Activated CD8-positive, alpha-beta T cell treated with anti-CD3 and anti-CD28 coated beads, Interleukin-2, amount 10 ng/mL, durations not matched to agents 7 days and 5 days (primary cell): ENCODE data around the gene PPP1R36. TPM values are rescaled to one million over a fixed set of nuclear protein-coding genes. Genes with fewer than 3 reads are reported as not detected.
"Not testable (repeated sequence)": the region's sequence is repeated elsewhere in the genome, so short reads cannot be mapped to it uniquely, and the experiment has no call there.

ENCODE experiments used
- ATAC-seq: fragments of 150-1000 bp; cut with Tn5 transposase; one replicate; pipeline ENCODE4 v1.10.0; 2021; ENCODE audit warnings: moderate library complexity
- CTCF ChIA-PET: fragments of 350-600 bp; sonication (Branson Sonifier 250); formaldehyde crosslinking; loops from one replicate; lab custom pipeline; 2021; ENCODE audit warnings: antibody characterized with exemption; lab: Charles Lee
- POLR2A ChIA-PET: fragments of 350-600 bp; sonication (Branson Sonifier 250); formaldehyde crosslinking; loops from one replicate; lab custom pipeline; 2021; ENCODE audit warnings: antibody characterized with exemption; lab: Charles Lee
- DNase-seq: peaks from one replicate; pipeline ENCODE4 v3.0.0-alpha.2; 2020
- H3K27ac Mint-ChIP-seq: one replicate; pipeline ENCODE4 v1.8.0; 2021; ENCODE audit warnings: mild to moderate bottlenecking, mixed read lengths
- H3K27me3 Mint-ChIP-seq: one replicate; pipeline ENCODE4 v1.8.0; 2021; ENCODE audit warnings: low read depth, mixed read lengths
- H3K36me3 Mint-ChIP-seq: one replicate; pipeline ENCODE4 v1.8.0; 2021; ENCODE audit warnings: low read depth, mixed read lengths
- H3K4me1 Mint-ChIP-seq: one replicate; pipeline ENCODE4 v1.8.0; 2021; ENCODE audit warnings: low read depth, mixed read lengths
- H3K4me3 Mint-ChIP-seq: one replicate; pipeline ENCODE4 v1.8.0; 2021; ENCODE audit warnings: mild to moderate bottlenecking, mixed read lengths
- H3K9me3 Mint-ChIP-seq: one replicate; pipeline ENCODE4 v1.8.0; 2022; ENCODE audit warnings: mixed read lengths; ENCODE audit not compliant: insufficient read depth
- total RNA-seq, 2 experiments: library from RNA; stranded (reverse); gene quantifications; one replicate each; pipeline ENCODE4 v1.2.3, GENCODE V29; 2021

The PPP1R36 gene
- total RNA-seq, 2 experiments from 2014 or later: 0.21 to 0.47 TPM

GRCh38 chr14:64544607-64545312 lies 5.0 kb upstream of the PPP1R36 start:
- Mint-ChIP-seq H3K27ac (no peak overlapping the region), H3K4me3 (no peak overlapping the region), H3K9me3 (no peaks in the 10 kb centered on the region), H3K36me3 (peaks cover 21% of the 10 kb centered on the region), H3K4me1 (peaks cover 36% of the 10 kb centered on the region), H3K27me3 (peaks cover 50% of the 10 kb centered on the region)
- ChIA-PET CTCF (interaction anchor here (0.7 to 1.3 kb wide), 2 partner anchors 9 to 366 kb away, joined by 3 read pairs; no protein-coding TSS in a partner anchor), POLR2A (no interaction called here)
- ATAC-seq: no peak
- DNase-seq: no peak

- Mint-ChIP-seq H3K4me1 (peaks cover 14% of the 10 kb centered on the region), H3K9me3 (no peaks in the 10 kb centered on the region), H3K27ac (no peak overlapping the region), H3K4me3 (peak overlapping the region; percentile 41), H3K27me3 (peaks cover 44% of the 10 kb centered on the region), H3K36me3 (no peaks in the 10 kb centered on the region)
- no peak for DNase-seq
- no peak for ATAC-seq
- POLR2A ChIA-PET: no interaction called here
- CTCF ChIA-PET: no interaction called here
Observed at GRCh38 chr14:64549016-64549415, 745 bp upstream of the PPP1R36 start.

- DNase-seq (no peak), ATAC-seq (no peak)
- POLR2A ChIA-PET: interaction anchor here (1.2 kb wide), 1 partner anchor 11 kb away, joined by 4 read pairs; the partner anchor contains the start of gene HSPA2
- CTCF ChIA-PET: interaction anchor here (1.2 to 1.5 kb wide), 3 partner anchors 86 to 341 kb away, joined by 3 to 4 read pairs (median 3); no protein-coding TSS in a partner anchor
- H3K4me3 Mint-ChIP-seq: peak overlapping the region; percentile 48
- peaks cover 46% of the 10 kb centered on the region for H3K27me3 Mint-ChIP-seq
- no peaks in the 10 kb centered on the region for H3K9me3 Mint-ChIP-seq
- peak overlapping the region; percentile 45 for H3K27ac Mint-ChIP-seq
- peaks cover 14% of the 10 kb centered on the region for H3K4me1 Mint-ChIP-seq
- no peaks in the 10 kb centered on the region for H3K36me3 Mint-ChIP-seq
Observed at GRCh38 chr14:64550621-64551333, 1.0 kb downstream of the PPP1R36 start.

GRCh38 chr14:64554556-64554955 lies 4.8 kb downstream of the PPP1R36 start:
- ATAC-seq (no peak), DNase-seq (no peak)
- Mint-ChIP-seq H3K4me1 (peaks cover 8% of the 10 kb centered on the region), H3K4me3 (no peak overlapping the region), H3K27me3 (peaks cover 37% of the 10 kb centered on the region), H3K9me3 (no peaks in the 10 kb centered on the region), H3K27ac (no peak overlapping the region), H3K36me3 (no peaks in the 10 kb centered on the region)
- ChIA-PET CTCF (interaction anchor here (1.4 to 2.1 kb wide), 3 partner anchors 12 to 44 kb away, joined by 3 to 7 read pairs (median 5); partner anchors contain the start of gene HSPA2), POLR2A (no interaction called here)

- no peak overlapping the region for H3K4me3 Mint-ChIP-seq
- H3K27me3 Mint-ChIP-seq: peaks cover 24% of the 10 kb centered on the region
- no peak for DNase-seq
- ChIA-PET CTCF (no interaction called here), POLR2A (interaction anchor here (0.6 kb wide), 1 partner anchor 67 kb away, joined by 3 read pairs; no protein-coding TSS in a partner anchor)
- H3K9me3 Mint-ChIP-seq: no peaks in the 10 kb centered on the region
- peaks cover 13% of the 10 kb centered on the region for H3K4me1 Mint-ChIP-seq
- H3K36me3 Mint-ChIP-seq: no peaks in the 10 kb centered on the region
- no peak for ATAC-seq
- no peak overlapping the region for H3K27ac Mint-ChIP-seq
Observed at GRCh38 chr14:64556526-64556925, 6.8 kb downstream of the PPP1R36 start.

- H3K4me3 Mint-ChIP-seq, H3K27ac Mint-ChIP-seq, POLR2A ChIA-PET, CTCF ChIA-PET, H3K36me3 Mint-ChIP-seq, DNase-seq, ATAC-seq, H3K9me3 Mint-ChIP-seq: not testable (repeated sequence)
- Mint-ChIP-seq H3K27me3 (peaks cover 14% of the 10 kb centered on the region), H3K4me1 (peaks cover 16% of the 10 kb centered on the region)
Observed at GRCh38 chr14:64558216-64558615, 8.5 kb downstream of the PPP1R36 start.

- Mint-ChIP-seq H3K27ac (no peak overlapping the region), H3K27me3 (peaks cover 13% of the 10 kb centered on the region), H3K4me3 (no peak overlapping the region), H3K9me3 (no peaks in the 10 kb centered on the region), H3K36me3 (no peaks in the 10 kb centered on the region), H3K4me1 (peaks cover 16% of the 10 kb centered on the region)
- DNase-seq (no peak), ATAC-seq (no peak)
- ChIA-PET CTCF (interaction anchor here (1.2 kb wide), 1 partner anchor 319 kb away, joined by 3 read pairs; no protein-coding TSS in a partner anchor), POLR2A (no interaction called here)
Observed at GRCh38 chr14:64561631-64562030, 11.9 kb downstream of the PPP1R36 start.

GRCh38 chr14:64562436-64562835 lies 12.7 kb downstream of the PPP1R36 start:
- H3K4me3 Mint-ChIP-seq: no peak overlapping the region
- peaks cover 16% of the 10 kb centered on the region for H3K4me1 Mint-ChIP-seq
- H3K36me3 Mint-ChIP-seq: no peaks in the 10 kb centered on the region
- H3K27me3 Mint-ChIP-seq: peaks cover 13% of the 10 kb centered on the region
- ChIA-PET POLR2A (no interaction called here), CTCF (no interaction called here)
- H3K27ac Mint-ChIP-seq: no peak overlapping the region
- DNase-seq (no peak), ATAC-seq (no peak)
- H3K9me3 Mint-ChIP-seq: no peaks in the 10 kb centered on the region

GRCh38 chr14:64563696-64564095 lies 13.9 kb downstream of the PPP1R36 start:
- no peaks in the 10 kb centered on the region for H3K36me3 Mint-ChIP-seq
- peaks cover 13% of the 10 kb centered on the region for H3K27me3 Mint-ChIP-seq
- H3K4me3 Mint-ChIP-seq: no peak overlapping the region
- ChIA-PET POLR2A (no interaction called here), CTCF (no interaction called here)
- no peak for DNase-seq
- H3K9me3 Mint-ChIP-seq: no peaks in the 10 kb centered on the region
- H3K4me1 Mint-ChIP-seq: peaks cover 16% of the 10 kb centered on the region
- H3K27ac Mint-ChIP-seq: no peak overlapping the region
- no peak for ATAC-seq

GRCh38 chr14:64566651-64567122 lies 16.9 kb downstream of the PPP1R36 start:
- POLR2A ChIA-PET: interaction anchor here (0.6 kb wide), 1 partner anchor 23 kb away, joined by 3 read pairs; no protein-coding TSS in a partner anchor

GRCh38 chr14:64569138-64569631 lies 19.4 kb downstream of the PPP1R36 start:
- no peak for DNase-seq
- no peak overlapping the region for H3K27ac Mint-ChIP-seq
- no peaks in the 10 kb centered on the region for H3K36me3 Mint-ChIP-seq
- H3K4me3 Mint-ChIP-seq: no peak overlapping the region
- H3K9me3 Mint-ChIP-seq: no peaks in the 10 kb centered on the region
- ATAC-seq: no peak
- peaks cover 10% of the 10 kb centered on the region for H3K27me3 Mint-ChIP-seq
- POLR2A ChIA-PET: no interaction called here
- H3K4me1 Mint-ChIP-seq: no peaks in the 10 kb centered on the region
- CTCF ChIA-PET: no interaction called here

More at GRCh38 chr14:64566651-64567122, 16.9 kb downstream of the PPP1R36 start:
- no peak for DNase-seq
- Mint-ChIP-seq H3K4me3 (no peak overlapping the region), H3K27ac (no peak overlapping the region), H3K4me1 (peaks cover 1% of the 10 kb centered on the region), H3K9me3 (no peaks in the 10 kb centered on the region), H3K36me3 (no peaks in the 10 kb centered on the region), H3K27me3 (peaks cover 13% of the 10 kb centered on the region)
- CTCF ChIA-PET: no interaction called here
- no peak for ATAC-seq
